Common myeloid progenitor, CD34-positive (primary cell): ENCODE data around the gene MDGA2.
"Not testable (repeated sequence)": the region's sequence is repeated elsewhere in the genome, so short reads cannot be mapped to it uniquely, and the experiment has no call there.

ENCODE experiments used
- CTCF ChIA-PET: fragments of 350-600 bp; sonication (Branson Sonifier 250); formaldehyde crosslinking; loops from one replicate; lab custom pipeline; 2021; ENCODE audit warnings: antibody characterized with exemption; lab: Charles Lee
- POLR2A ChIA-PET: fragments of 350-600 bp; sonication (Branson Sonifier 250); formaldehyde crosslinking; loops from one replicate; lab custom pipeline; 2021; ENCODE audit warnings: antibody characterized with exemption; lab: Charles Lee
- DNase-seq, 3 donors: peaks; one replicate each; pipeline versions ENCODE4 v3.0.0 to v3.0.0-alpha.2; 2013
- H3K27ac ChIP-seq, 2 experiments: 1 replicate in 1 of 2; 2 replicates in 1 of 2; pipeline ENCODE4 v1.7.0; 2013; ENCODE audit warnings: inconsistent platforms in 2 of 2, low read length in 2 of 2, mild to moderate bottlenecking in 2 of 2, low read depth in 1 of 2, moderate library complexity in 1 of 2; ENCODE audit not compliant: severe bottlenecking in 2 of 2, insufficient read depth in 1 of 2, poor library complexity in 1 of 2
- H3K27me3 ChIP-seq, 5 experiments: replicated peaks in 2 of 5; 1 replicate in 3 of 5; 2 replicates in 2 of 5; pipeline versions ENCODE4 v1.6.1 to v1.7.0; 2013; ENCODE audit warnings: low read length in 4 of 5, mild to moderate bottlenecking in 2 of 5, moderate library complexity in 2 of 5, inconsistent platforms in 1 of 5; ENCODE audit not compliant: insufficient read depth in 5 of 5, control insufficient read depth in 4 of 5
- H3K36me3 ChIP-seq, 4 experiments: 1 replicate in 2 of 4; 2 replicates in 2 of 4; pipeline versions ENCODE4 v1.6.1 to v1.7.0; 2013; ENCODE audit warnings: low read length in 3 of 4, control low read depth in 1 of 4, mild to moderate bottlenecking in 1 of 4; ENCODE audit not compliant: control insufficient read depth in 4 of 4, insufficient read depth in 4 of 4
- H3K4me1 ChIP-seq, 4 experiments: 1 replicate in 3 of 4; 2 replicates in 1 of 4; pipeline versions ENCODE4 v1.6.1 to v1.7.1; 2013; ENCODE audit warnings: low read length in 3 of 4, mild to moderate bottlenecking in 3 of 4, control low read depth in 1 of 4, inconsistent platforms in 1 of 4, moderate library complexity in 1 of 4; ENCODE audit not compliant: control insufficient read depth in 4 of 4, insufficient read depth in 4 of 4; ENCODE audit errors: control extremely low read depth in 1 of 4
- H3K4me3 ChIP-seq, 7 experiments: 1 replicate in 4 of 7; 2 replicates in 3 of 7; pipeline versions ENCODE4 v1.5.1 to v1.7.0; 2013; ENCODE audit warnings: mild to moderate bottlenecking in 7 of 7, low read length in 6 of 7, moderate library complexity in 6 of 7, inconsistent platforms in 2 of 7, low read depth in 2 of 7, control low read depth in 1 of 7; ENCODE audit not compliant: insufficient read depth in 4 of 7, control insufficient read depth in 1 of 7; ENCODE audit errors: extremely low read depth in 1 of 7
- H3K9me3 ChIP-seq, 5 experiments: 1 replicate in 4 of 5; 2 replicates in 1 of 5; pipeline versions ENCODE4 v1.6.1 to v1.7.1; 2013; ENCODE audit warnings: low read length in 4 of 5, mild to moderate bottlenecking in 2 of 5, inconsistent platforms in 1 of 5, low read depth in 1 of 5, moderate library complexity in 1 of 5; ENCODE audit not compliant: control insufficient read depth in 4 of 5, insufficient read depth in 2 of 5; ENCODE audit errors: control extremely low read depth in 1 of 5
- WGBS: methylation state at CpG from one replicate; pipeline ENCODE4 v1.1.5; 2013; ENCODE audit not compliant: insufficient coverage; 5-methylcytosine and 5-hydroxymethylcytosine counted together

The MDGA2 gene

DNA sequence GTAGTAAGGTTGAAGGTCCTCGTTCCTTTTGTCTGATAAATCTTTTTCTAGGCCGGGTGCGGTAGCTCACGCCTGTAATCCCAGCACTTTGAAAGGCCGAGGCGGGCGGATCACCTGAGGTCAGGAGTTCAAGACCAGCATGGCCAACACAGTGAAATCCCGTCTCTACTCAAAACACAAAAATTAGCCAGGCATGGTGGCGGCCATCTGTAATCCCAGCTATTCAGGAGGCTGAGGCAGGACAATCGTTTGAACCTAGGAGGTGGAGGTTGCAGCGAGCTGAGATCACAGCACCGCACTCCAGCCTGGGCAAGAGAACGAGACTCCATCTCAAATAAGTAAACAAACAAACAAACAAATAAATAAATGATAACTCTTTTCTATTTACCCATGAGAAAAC lies 51.3 kb downstream of the MDGA2 start:
- H3K4me3 ChIP-seq, H3K27me3 ChIP-seq, CTCF ChIA-PET, DNase-seq, H3K36me3 ChIP-seq, H3K4me1 ChIP-seq, H3K27ac ChIP-seq, H3K9me3 ChIP-seq, POLR2A ChIA-PET: not testable (repeated sequence)
- 91% methylated on average over 6 of the region's 13 CpGs for WGBS

DNA sequence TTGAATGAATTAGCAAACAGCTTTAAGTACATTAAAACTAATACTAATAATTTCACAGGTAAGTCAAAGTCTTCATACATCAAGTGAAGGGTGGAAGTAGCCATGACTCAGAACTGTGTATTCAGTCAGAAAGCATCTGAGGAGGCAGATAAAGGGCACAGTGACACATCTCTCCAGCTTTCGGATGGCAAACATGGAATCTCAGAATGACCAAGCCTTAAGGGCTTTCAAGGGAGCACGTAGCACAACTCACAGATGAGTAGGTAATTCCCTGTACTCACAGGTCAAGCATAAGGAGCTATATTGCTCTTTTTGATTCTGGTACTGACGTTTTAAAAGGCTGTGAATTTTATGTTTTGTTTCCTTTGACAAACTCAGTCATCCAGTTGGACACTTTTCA lies 56.0 kb downstream of the MDGA2 start:
- H3K4me1 ChIP-seq = no peaks in the 10 kb centered on the region
- ChIA-PET CTCF (no interaction called here), POLR2A (no interaction called here)
- H3K27me3 ChIP-seq = no peaks in the 10 kb centered on the region
- no peaks in the 10 kb centered on the region for H3K36me3 ChIP-seq
- no peaks in the 10 kb centered on the region for H3K9me3 ChIP-seq
- 92% methylated on average over 2 of the region's 3 CpGs for WGBS
- no peak overlapping the region for H3K4me3 ChIP-seq
- no peak overlapping the region for H3K27ac ChIP-seq
- no peak for DNase-seq

DNA sequence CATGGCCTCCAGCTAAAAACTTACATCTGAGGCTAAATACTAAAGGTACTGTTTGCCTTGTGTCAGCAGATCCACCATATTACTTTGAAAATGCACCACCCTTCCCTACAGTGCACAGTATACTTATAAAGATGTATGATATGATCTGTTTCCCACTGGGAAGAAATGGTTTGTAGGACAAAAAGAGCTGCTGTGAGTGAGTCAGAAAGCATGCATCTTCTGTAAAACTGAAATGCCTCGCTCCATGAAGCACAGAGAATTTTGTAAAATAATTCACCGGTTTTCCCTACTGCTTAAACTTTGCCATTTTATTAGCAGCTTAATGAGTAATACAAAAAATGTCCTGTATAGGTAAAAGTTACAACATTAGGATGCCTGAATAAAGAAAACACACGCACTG lies 68.8 kb downstream of the MDGA2 start:
- CTCF ChIA-PET = no interaction called here
- Histone ChIP-seq H3K9me3 (no peaks in the 10 kb centered on the region), H3K4me1 (no peaks in the 10 kb centered on the region), H3K4me3 (no peak overlapping the region), H3K27ac (no peak overlapping the region), H3K27me3 (no peaks in the 10 kb centered on the region), H3K36me3 (no peaks in the 10 kb centered on the region)
- WGBS = no CpG with 5 or more reads among the region's 3 CpGs
- POLR2A ChIA-PET = no interaction called here
- DNase-seq = no peak

DNA sequence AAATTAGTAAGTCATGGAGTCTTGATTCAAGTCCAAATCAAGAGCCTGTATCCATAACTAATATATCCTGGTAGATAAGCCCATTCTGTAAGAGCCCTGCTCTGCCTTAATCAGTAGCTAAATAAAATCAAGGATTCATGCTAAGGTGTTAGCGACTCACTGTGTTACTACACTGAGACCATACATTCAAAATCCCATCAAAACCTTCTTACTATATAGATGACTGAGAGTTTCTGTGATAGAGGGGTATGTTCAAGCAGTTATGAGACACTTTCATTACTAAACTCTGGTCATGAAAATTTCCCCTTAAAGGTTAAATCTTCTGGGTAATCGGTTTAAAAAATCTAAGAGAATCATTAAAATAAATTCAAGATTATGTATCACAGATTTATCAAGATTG lies 78.5 kb downstream of the MDGA2 start:
- ChIA-PET POLR2A (no interaction called here), CTCF (no interaction called here)
- Histone ChIP-seq H3K4me3 (no peak overlapping the region), H3K9me3 (no peaks in the 10 kb centered on the region), H3K4me1 (no peaks in the 10 kb centered on the region), H3K27ac (no peak overlapping the region), H3K36me3 (no peaks in the 10 kb centered on the region), H3K27me3 (no peaks in the 10 kb centered on the region)
- WGBS = no CpG with 5 or more reads among the region's 2 CpGs
- no peak for DNase-seq

- Histone ChIP-seq H3K36me3 (no peaks in the 10 kb centered on the region), H3K4me1 (no peaks in the 10 kb centered on the region), H3K27ac (no peak overlapping the region), H3K9me3 (no peaks in the 10 kb centered on the region), H3K27me3 (no peaks in the 10 kb centered on the region), H3K4me3 (no peak overlapping the region)
- WGBS = 100% methylated on average over 3 of the region's 3 CpGs
- DNase-seq = no peak
- ChIA-PET POLR2A (no interaction called here), CTCF (no interaction called here)
Measured at GRCh38 chr14:47596232-47596631, 79.2 kb downstream of the MDGA2 start.

- Histone ChIP-seq H3K27ac (no peak overlapping the region), H3K9me3 (no peaks in the 10 kb centered on the region), H3K27me3 (no peaks in the 10 kb centered on the region), H3K36me3 (no peaks in the 10 kb centered on the region), H3K4me3 (no peak overlapping the region), H3K4me1 (no peaks in the 10 kb centered on the region)
- WGBS = no CpG with 5 or more reads among the region's 1 CpG
- ChIA-PET POLR2A (no interaction called here), CTCF (no interaction called here)
- no peak for DNase-seq
Measured at GRCh38 chr14:47595552-47595951, 79.9 kb downstream of the MDGA2 start.

DNA sequence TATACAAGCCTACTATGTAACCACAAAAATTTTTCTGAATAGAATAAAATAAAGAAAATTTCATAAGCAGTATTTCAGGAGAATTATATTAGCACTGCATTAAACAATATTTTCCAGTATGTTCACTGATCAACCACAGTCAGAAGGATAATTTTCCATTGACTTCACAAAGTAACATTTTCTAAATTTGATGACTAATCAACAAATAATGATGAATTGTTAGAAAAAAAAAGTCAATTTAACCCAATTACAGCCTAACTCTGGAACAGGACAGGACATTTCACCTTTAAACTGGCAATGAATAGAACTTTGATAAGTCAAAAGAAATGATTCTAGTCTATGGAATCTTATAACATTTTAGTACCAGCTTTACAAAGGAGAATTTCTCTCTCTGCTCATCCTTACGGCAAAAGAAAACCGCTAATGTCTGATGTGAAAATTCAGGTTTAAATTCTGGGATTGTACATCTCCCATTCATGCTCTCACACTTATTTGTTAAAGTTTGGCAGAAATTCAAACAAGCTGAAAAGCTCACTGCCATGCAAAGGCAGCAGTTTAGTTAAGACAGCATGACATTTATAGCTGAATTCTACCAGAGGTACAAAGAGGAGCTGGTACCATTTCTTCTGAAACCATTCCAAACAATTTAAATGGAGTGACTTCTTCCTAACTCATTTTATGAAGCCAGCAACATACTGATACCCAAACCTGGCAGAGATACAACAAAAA lies 84.5 kb downstream of the MDGA2 start:
- ChIA-PET CTCF (no interaction called here), POLR2A (no interaction called here)
- no peaks in the 10 kb centered on the region for H3K27me3 ChIP-seq
- no peaks in the 10 kb centered on the region for H3K36me3 ChIP-seq
- H3K4me1 ChIP-seq = no peaks in the 10 kb centered on the region
- no peak overlapping the region for H3K27ac ChIP-seq
- H3K4me3 ChIP-seq = no peak overlapping the region
- no peaks in the 10 kb centered on the region for H3K9me3 ChIP-seq
- no peak for DNase-seq
- WGBS = no CpG with 5 or more reads among the region's 2 CpGs
